Measurements from ENCODE around the gene MTCP1. TPM values are rescaled to one million over a fixed set of nuclear protein-coding genes. Genes with fewer than 3 reads are reported as not detected.

MTCP1 gene
- total and polyA plus RNA-seq, 8 donors = 10.9 to 55.9 (median 17.3) TPM

GRCh38 chrX:155065035-155065734 is 5.8 kb downstream of the MTCP1 start:
- no peak for DNase-seq
- 59 to 65% methylated on average over 8 of the region's 8 CpGs for WGBS, 2 donors
- intact Hi-C loops (cut with DNase I) = loop anchor here in 1 of 3 donors (5.0 kb wide), 1 partner anchor 78 kb away; no protein-coding TSS in a partner anchor
- H3K36me3 ChIP-seq = no peaks in the 10 kb centered on the region
- H3K4me3 ChIP-seq = no peak overlapping the region
- H3K27ac ChIP-seq = no peak overlapping the region
- no peaks in the 10 kb centered on the region for H3K9me3 ChIP-seq
- no peak for FAIRE-seq
- no peak for TF ChIP-seq CTCF (IDR thresholded peaks at IDR 0.05)
- no peaks in the 10 kb centered on the region for H3K4me1 ChIP-seq
- peak; percentile 39 to 51 (median 48) for ATAC-seq
- no peaks in the 10 kb centered on the region for H3K27me3 ChIP-seq

DNA sequence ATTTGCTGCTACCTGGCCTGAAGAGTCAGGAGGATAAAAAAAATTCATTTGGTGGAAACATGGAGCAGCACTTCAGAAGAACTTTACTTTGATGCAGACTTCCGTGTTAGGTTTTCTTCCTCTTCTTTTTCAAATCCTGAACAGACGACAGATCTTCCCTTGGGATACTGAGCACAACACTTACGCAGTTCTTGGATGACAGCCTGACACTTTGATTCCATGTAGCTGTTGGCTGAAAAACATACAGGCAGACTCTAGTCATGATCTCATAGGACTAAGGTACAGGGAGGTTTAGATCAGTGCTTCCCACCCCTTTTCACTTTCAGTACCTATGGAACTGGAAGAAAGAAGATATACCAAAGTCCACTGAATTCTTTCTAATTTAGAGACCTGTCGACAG is 9.2 kb downstream of the MTCP1 start:
- FAIRE-seq = no peak
- WGBS, 2 donors = 76 to 82% methylated on average over 4 of the region's 4 CpGs
- intact Hi-C loops (cut with DNase I) = no loop called here

DNA sequence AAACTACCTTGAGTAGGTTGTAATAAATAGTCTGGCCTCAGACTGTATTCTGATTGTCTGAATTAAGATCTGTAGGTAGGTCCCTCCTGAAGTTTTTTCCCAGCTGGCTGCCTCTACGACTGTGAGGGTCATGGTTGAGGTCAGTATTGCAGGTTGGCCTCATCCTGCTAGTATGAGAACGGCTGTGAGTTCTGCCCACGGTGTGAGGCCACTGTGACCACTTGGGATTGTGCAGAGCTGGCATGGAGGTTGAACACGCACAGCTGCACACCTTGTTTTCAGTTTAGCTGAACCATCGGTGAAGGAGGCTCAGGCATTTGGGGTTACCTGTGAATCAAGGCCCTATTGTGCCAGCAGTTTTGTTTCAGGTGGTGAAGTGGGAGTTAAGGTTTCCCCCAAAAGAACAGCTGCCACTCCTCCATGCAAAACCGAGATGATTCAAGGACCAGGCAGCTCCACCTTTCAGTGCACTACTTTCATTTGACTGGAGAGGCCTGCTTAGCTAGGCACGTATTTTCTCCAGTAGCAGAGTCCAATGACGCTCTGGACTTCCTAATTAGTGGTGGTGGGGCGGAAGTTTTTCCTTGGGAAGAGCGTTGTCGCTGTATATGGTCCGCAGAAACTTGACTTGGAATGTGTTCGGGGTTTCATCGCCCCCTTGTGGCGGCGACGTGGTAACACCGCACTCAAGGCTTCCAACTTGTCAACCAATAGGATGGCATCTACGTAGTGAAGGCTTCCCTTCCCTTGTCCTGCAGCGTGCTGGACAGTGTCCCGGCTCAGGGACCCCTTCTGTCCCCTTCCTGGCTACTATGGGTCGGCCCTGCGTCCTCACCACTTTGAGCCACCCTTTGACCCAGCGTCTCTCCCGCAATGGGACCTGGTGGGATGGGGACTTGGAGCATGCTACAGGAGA is 13.8 kb downstream of the MTCP1 start:
- H3K4me1 ChIP-seq = peaks cover 0 to 18% (median 5%) of the 10 kb centered on the region in 3 donors
- H3K4me3 ChIP-seq = no peak overlapping the region
- no peaks in the 10 kb centered on the region for H3K27me3 ChIP-seq
- 7 to 19% methylated on average over 25 of the region's 25 CpGs for WGBS, 2 donors
- intact Hi-C loops (cut with DNase I) = loop anchor here in 1 of 3 donors (10.0 kb wide), 1 partner anchor 72 kb away; no protein-coding TSS in a partner anchor
- ATAC-seq (peak; percentile 85 to 95 (median 94)), DNase-seq (peak; percentile 41 to 80 (median 72)), FAIRE-seq (peak; percentile 53)
- H3K36me3 ChIP-seq = no peaks in the 10 kb centered on the region
- H3K27ac ChIP-seq = peak overlapping the region in 2 of 4 donors; percentile 20 to 39
- peak; percentile 75 to 86 (median 80) for TF ChIP-seq CTCF (IDR thresholded peaks at IDR 0.05)
- no peaks in the 10 kb centered on the region for H3K9me3 ChIP-seq

More for the DNA sequence above, 9.2 kb downstream of the MTCP1 start:
- H3K4me1 ChIP-seq = peaks cover 0 to 4% (median 0%) of the 10 kb centered on the region in 3 donors
- DNase-seq = no peak
- H3K27ac ChIP-seq = no peak overlapping the region
- H3K27me3 ChIP-seq = no peaks in the 10 kb centered on the region
- H3K9me3 ChIP-seq = no peaks in the 10 kb centered on the region
- no peak for ATAC-seq
- H3K36me3 ChIP-seq = no peaks in the 10 kb centered on the region
- no peak for TF ChIP-seq CTCF (IDR thresholded peaks at IDR 0.05)
- no peak overlapping the region for H3K4me3 ChIP-seq

DNA sequence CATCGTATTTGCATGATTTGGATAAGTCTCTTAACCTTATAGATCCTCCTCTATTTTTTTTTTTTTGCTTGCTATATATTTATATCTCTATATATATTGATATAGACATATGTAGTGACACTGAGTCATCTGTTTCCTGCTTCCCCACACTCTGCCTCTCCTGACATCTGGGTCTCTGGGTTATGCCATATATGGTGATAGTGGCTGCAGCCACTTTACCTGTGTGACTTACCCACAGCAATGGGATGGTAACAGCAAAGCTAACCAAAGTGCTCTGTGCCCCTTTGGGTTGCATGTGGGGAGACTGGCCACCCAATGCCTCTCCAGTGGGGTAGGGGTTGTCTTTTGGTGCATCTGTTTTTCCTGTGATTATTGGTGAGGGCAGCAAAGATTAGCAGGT is 14.5 kb downstream of the MTCP1 start:
- ATAC-seq = peak in 1 of 4 donors; percentile 3
- H3K27ac ChIP-seq = peak overlapping the region in 2 of 4 donors; percentile 20 to 39

More for the DNA sequence above, 14.5 kb downstream of the MTCP1 start:
- intact Hi-C loops (cut with DNase I) = loop anchor here in 1 of 3 donors (10.0 kb wide), 1 partner anchor 72 kb away; no protein-coding TSS in a partner anchor
- FAIRE-seq = no peak
- 68 to 84% methylated on average over 1 of the region's 1 CpG for WGBS, 2 donors
- DNase-seq = no peak
- no peak overlapping the region for H3K4me3 ChIP-seq
- no peaks in the 10 kb centered on the region for H3K9me3 ChIP-seq
- no peak for TF ChIP-seq CTCF (IDR thresholded peaks at IDR 0.05)
- peaks cover 0 to 20% (median 5%) of the 10 kb centered on the region in 3 donors for H3K4me1 ChIP-seq
- no peaks in the 10 kb centered on the region for H3K27me3 ChIP-seq
- no peaks in the 10 kb centered on the region for H3K36me3 ChIP-seq

Measured in pancreas (tissue), 10 donors.